ENCODE results near the gene PGPEP1.

Gene PGPEP1

GRCh38 chr19:18293642-18294466 is 46.5 kb upstream of the PGPEP1 start:
- no peak for DNase-seq (ENCODE audit: low spot score)
- no peak for TF ChIP-seq CTCF (IDR thresholded peaks at IDR 0.05; ENCODE audit: extremely low read depth, insufficient read depth, missing control alignments)
- in situ Hi-C loops (cut with MboI; ENCODE audit: low pct_unique_long_range_greater_than_20kb, low sequenced_read_pairs, unreplicated experiment): no loop called here

GRCh38 chr19:18294467-18294864 is 45.9 kb upstream of the PGPEP1 start:
- TF ChIP-seq CTCF (IDR thresholded peaks at IDR 0.05; ENCODE audit: extremely low read depth, insufficient read depth, missing control alignments): no peak
- DNase-seq (ENCODE audit: low spot score): no peak
- in situ Hi-C loops (cut with MboI; ENCODE audit: low pct_unique_long_range_greater_than_20kb, low sequenced_read_pairs, unreplicated experiment): no loop called here

GRCh38 chr19:18295034-18295451 is 45.4 kb upstream of the PGPEP1 start:
- in situ Hi-C loops (cut with MboI; ENCODE audit: low pct_unique_long_range_greater_than_20kb, low sequenced_read_pairs, unreplicated experiment): no loop called here
- DNase-seq (ENCODE audit: low spot score): no peak
- no peak for TF ChIP-seq CTCF (IDR thresholded peaks at IDR 0.05; ENCODE audit: extremely low read depth, insufficient read depth, missing control alignments)

- in situ Hi-C loops (cut with MboI; ENCODE audit: low pct_unique_long_range_greater_than_20kb, low sequenced_read_pairs, unreplicated experiment): no loop called here
- no peak for TF ChIP-seq CTCF (IDR thresholded peaks at IDR 0.05; ENCODE audit: extremely low read depth, insufficient read depth, missing control alignments)
- no peak for DNase-seq (ENCODE audit: low spot score)
Measured at GRCh38 chr19:18297308-18297707, 43.1 kb upstream of the PGPEP1 start.

- in situ Hi-C loops (cut with MboI; ENCODE audit: low pct_unique_long_range_greater_than_20kb, low sequenced_read_pairs, unreplicated experiment): no loop called here
- DNase-seq (ENCODE audit: low spot score): no peak
- TF ChIP-seq CTCF (IDR thresholded peaks at IDR 0.05; ENCODE audit: extremely low read depth, insufficient read depth, missing control alignments): no peak
Measured at GRCh38 chr19:18298601-18299000, 41.8 kb upstream of the PGPEP1 start.

GRCh38 chr19:18299654-18300053 is 40.7 kb upstream of the PGPEP1 start:
- in situ Hi-C loops (cut with MboI; ENCODE audit: low pct_unique_long_range_greater_than_20kb, low sequenced_read_pairs, unreplicated experiment): no loop called here
- TF ChIP-seq CTCF (IDR thresholded peaks at IDR 0.05; ENCODE audit: extremely low read depth, insufficient read depth, missing control alignments): no peak
- no peak for DNase-seq (ENCODE audit: low spot score)
